GM21723 (cell line): ENCODE measurements around the gene CALCOCO1.
"Not testable (repeated sequence)": the region's sequence is repeated elsewhere in the genome, so short reads cannot be mapped to it uniquely, and the experiment has no call there.

Experiments
- ATAC-seq: cut with Tn5 transposase; IDR thresholded peaks from one replicate; pipeline ENCODE4 v1.9.1; 2021; ENCODE audit warnings: mild to moderate bottlenecking, moderate library complexity; ENCODE audit not compliant: unreplicated experiment

Gene CALCOCO1

GRCh38 chr12:53727310-53728041, at the start of gene CALCOCO1:
CALCOCO1 (minus strand) TSS chr12:53727452; CDS start chr12:53725242, 2,210 bp downstream.
- ATAC-seq, result peak; percentile 99

- ATAC-seq, result no peak
Measured at GRCh38 chr12:53776872-53777271, 49.6 kb upstream of the CALCOCO1 start.

GRCh38 chr12:53775478-53776145, 48.4 kb upstream of the CALCOCO1 start:
- no peak for ATAC-seq

GRCh38 chr12:53770281-53770680, 43.0 kb upstream of the CALCOCO1 start:
- no peak for ATAC-seq

- ATAC-seq, result no peak
Measured at GRCh38 chr12:53768976-53769375, 41.7 kb upstream of the CALCOCO1 start.

GRCh38 chr12:53766881-53767280, 39.6 kb upstream of the CALCOCO1 start:
- ATAC-seq, result no peak

- no peak for ATAC-seq
Measured at GRCh38 chr12:53765891-53766290, 38.6 kb upstream of the CALCOCO1 start.

GRCh38 chr12:53764615-53765014, 37.4 kb upstream of the CALCOCO1 start:
- ATAC-seq, result no peak

- ATAC-seq, result not testable (repeated sequence)
Measured at GRCh38 chr12:53762793-53763192, 35.5 kb upstream of the CALCOCO1 start.

- no peak for ATAC-seq
Measured at GRCh38 chr12:53761306-53761705, 34.1 kb upstream of the CALCOCO1 start.

GRCh38 chr12:53759261-53759660, 32.0 kb upstream of the CALCOCO1 start:
- no peak for ATAC-seq

GRCh38 chr12:53758730-53759103, 31.5 kb upstream of the CALCOCO1 start:
- ATAC-seq, result no peak

GRCh38 chr12:53758081-53758729, 31.0 kb upstream of the CALCOCO1 start:
- no peak for ATAC-seq

- peak; percentile 57 for ATAC-seq
Measured at GRCh38 chr12:53757101-53757770, 30.0 kb upstream of the CALCOCO1 start.

GRCh38 chr12:53756300-53757100, 29.2 kb upstream of the CALCOCO1 start:
- ATAC-seq, result no peak

GRCh38 chr12:53755893-53756292, 28.6 kb upstream of the CALCOCO1 start:
- ATAC-seq, result no peak

GRCh38 chr12:53755451-53755891, 28.2 kb upstream of the CALCOCO1 start:
- no peak for ATAC-seq

GRCh38 chr12:53754633-53755264, 27.5 kb upstream of the CALCOCO1 start:
- no peak for ATAC-seq

GRCh38 chr12:53754188-53754585, 26.9 kb upstream of the CALCOCO1 start:
- ATAC-seq, result peak; percentile 24

GRCh38 chr12:53752621-53753020, 25.4 kb upstream of the CALCOCO1 start:
- no peak for ATAC-seq
